PC-9 (cell line): ENCODE measurements around the gene SDK2.

ENCODE experiments used
- EZH2 ChIP-seq: fragments of 200-600 bp; sonication (generic); IDR thresholded peaks from 2 replicates; pipeline ENCODE4 v1.8.0; 2017; ENCODE audit warnings: antibody characterized with exemption, low read depth
- TF ChIP-seq, protein P1 (sequence below): fragments of 200-600 bp; sonication (generic); conservative IDR thresholded peaks from 2 replicates; pipeline ENCODE4 v1.6.1; 2017; ENCODE audit warnings: mixed run types, antibody characterized with exemption, mild to moderate bottlenecking, moderate library complexity

DNA sequence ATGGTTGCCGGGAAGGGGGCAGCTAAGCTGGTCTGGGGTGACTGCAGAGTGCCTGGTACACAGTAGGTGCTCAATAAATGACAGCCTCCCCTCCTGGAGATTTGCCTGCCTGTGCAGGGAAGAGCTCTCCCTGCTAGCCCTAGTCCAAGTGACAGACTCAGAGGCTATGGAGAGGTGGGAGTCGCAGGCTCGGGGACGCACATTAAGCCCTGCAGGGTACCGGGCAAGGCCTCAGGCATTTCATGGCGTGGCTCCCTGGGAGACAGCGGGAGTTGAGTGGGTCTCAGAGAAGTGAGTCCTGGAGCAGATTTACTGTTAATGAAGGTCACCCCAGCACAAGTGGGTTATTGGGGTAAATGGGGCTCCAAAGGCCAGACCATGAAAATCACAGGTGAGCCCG lies 200.2 kb downstream of the SDK2 start:
- TF ChIP-seq, protein P1, sequence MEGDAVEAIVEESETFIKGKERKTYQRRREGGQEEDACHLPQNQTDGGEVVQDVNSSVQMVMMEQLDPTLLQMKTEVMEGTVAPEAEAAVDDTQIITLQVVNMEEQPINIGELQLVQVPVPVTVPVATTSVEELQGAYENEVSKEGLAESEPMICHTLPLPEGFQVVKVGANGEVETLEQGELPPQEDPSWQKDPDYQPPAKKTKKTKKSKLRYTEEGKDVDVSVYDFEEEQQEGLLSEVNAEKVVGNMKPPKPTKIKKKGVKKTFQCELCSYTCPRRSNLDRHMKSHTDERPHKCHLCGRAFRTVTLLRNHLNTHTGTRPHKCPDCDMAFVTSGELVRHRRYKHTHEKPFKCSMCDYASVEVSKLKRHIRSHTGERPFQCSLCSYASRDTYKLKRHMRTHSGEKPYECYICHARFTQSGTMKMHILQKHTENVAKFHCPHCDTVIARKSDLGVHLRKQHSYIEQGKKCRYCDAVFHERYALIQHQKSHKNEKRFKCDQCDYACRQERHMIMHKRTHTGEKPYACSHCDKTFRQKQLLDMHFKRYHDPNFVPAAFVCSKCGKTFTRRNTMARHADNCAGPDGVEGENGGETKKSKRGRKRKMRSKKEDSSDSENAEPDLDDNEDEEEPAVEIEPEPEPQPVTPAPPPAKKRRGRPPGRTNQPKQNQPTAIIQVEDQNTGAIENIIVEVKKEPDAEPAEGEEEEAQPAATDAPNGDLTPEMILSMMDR = no peak
- no peak for TF ChIP-seq EZH2
